HG02938 (cell line): Measurements from ENCODE around the gene NOTUM.

ENCODE experiments used
- ATAC-seq: cut with Tn5 transposase; IDR thresholded peaks from one replicate; pipeline ENCODE4 v1.9.1; 2021; ENCODE audit warnings: mild to moderate bottlenecking, moderate library complexity; ENCODE audit not compliant: unreplicated experiment

NOTUM gene

DNA sequence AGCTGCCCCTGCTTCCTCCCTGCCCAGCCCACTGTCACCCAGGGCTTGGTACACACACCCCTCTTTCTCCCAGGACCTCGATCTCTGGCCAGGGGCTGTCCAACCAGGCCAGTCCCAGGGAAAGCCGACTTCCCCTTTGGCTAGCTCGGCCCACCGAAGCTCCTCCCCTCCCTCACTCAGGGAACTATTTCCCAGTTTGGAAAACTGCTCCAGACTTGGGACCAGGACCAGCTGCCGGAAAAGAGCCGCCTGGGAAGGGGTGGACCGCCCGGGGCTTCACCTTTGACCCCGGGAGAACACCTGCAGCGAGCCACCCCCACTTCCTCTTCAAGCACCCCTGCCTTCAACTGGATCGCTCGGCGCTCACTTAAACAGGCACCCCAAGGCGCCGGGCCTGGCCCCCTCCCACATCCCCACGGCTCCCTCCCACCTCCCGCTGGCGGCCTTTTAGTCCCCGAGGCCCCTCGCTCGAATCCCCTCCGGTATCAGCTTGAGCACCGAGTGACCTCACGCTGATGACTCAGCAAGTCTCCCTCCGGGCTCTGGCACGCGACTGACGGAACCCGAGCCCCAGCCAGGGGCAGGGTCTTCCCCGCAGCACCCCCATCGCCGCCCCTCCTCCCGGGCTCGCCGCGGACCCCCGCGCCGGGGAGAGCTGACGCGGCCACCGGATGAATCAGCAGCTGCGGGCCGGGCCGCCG lies 34.4 kb downstream of the NOTUM start:
- no peak for ATAC-seq

GRCh38 chr17:81925860-81926450 lies 35.0 kb downstream of the NOTUM start:
- no peak for ATAC-seq

GRCh38 chr17:81924557-81925532 lies 36.1 kb downstream of the NOTUM start:
- no peak for ATAC-seq

DNA sequence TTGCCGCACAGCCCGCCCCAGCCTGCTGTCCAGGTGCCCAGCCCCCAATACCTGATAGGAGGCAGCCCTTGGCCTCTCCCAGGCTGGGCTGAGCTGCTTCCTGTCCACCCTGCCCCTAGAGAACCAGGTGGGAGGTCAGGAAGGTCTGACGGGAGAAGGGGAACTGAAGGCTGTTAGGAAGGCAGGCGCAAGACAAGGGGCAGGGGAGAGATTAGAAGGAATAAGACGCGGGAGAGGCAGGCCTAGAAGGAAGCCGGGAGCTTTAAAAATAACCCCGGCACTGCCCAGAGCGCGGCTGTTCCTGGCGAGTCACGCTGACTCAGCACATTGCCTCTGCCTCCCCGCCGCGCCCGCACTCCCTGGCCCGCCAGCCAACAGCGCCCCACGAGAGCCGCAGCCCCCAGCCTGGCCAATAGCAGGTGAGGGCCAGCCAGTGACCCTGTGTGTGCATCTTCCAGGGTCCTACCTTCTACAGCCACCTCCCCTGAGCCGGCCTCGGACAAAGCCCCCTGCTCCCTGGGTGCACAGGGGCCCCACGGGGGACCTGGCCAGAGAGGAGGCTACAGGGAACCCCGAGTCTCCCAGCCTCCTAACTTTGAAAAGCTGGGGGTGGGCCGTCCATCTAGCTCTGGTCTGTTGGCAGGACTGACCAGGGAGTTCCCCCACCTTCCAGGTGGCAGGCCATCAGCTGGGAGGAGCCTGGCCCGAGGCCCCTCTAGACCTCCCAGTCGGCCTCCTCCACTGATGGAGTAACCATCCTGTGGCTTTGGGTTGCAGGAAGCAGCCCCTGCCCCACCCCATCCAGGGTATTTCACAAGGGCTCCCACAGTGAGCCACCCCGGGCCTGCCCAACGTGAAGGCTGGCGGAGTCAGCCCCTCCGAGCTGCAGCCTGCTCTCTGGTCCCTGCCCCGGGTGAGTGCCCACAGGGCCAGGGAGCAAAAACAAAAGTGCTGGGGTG lies 37.4 kb downstream of the NOTUM start:
- no peak for ATAC-seq

GRCh38 chr17:81922566-81923301 lies 38.3 kb downstream of the NOTUM start:
- no peak for ATAC-seq

GRCh38 chr17:81921996-81922565 lies 38.9 kb downstream of the NOTUM start:
- no peak for ATAC-seq

DNA sequence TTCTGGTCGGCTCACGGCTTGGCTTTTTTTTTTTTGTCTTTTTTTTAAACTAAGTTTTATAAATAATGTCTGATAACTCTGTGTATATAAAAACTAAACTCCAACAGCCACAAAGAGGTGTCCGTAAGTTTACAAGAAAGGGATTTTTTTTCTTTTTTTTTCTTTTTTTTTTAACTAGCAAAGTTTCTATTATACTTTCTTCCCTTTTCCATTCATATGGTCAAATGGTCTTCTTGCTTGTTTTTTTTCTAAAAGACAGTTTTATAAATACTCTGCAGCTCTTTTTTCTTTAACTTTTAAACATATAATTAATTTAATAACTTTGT lies 39.5 kb downstream of the NOTUM start:
- ATAC-seq: no peak

DNA sequence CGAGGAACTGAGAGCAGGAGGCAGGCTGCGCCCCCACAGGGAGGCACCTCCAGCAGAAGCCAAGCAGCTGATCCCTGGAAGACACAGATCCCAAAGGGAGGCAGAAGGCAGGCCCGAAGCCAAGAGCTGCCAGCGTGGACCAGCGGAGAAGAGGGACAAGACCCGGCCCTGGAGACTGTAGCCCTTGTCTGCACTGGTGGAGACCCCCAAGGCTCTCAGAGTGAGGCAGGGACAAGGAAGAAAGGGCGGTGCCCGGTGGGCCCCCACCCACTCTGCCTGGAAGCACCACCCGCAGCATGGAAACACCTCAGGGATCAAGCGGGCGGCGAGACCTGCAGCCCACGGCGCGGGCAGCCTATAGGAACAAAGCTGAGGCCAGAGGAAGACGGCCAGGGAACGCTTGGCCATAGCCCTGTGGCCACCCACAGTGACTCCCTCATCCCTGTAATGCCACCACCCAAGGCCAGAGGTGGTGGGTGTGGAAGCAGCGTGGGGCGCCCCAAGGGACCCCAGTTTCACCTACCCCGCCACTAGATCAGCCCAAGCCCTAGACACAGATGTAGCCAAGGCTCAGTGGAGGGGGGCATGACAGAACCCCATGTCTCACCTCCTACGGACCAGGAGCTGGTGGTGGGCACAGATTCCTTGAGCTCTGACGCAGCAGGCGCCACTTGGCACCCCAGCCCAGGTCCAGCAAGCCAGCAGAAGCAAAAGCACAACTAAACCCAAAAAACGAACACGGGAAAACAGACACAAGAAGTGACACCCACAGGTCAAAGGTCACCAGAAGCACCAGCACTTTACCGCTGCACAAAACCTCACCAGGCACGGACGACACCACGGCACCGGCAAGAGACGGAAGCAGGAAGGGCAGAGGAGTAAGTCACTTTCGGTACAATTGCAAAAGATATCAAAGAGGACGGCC lies 40.1 kb downstream of the NOTUM start:
- no peak for ATAC-seq

DNA sequence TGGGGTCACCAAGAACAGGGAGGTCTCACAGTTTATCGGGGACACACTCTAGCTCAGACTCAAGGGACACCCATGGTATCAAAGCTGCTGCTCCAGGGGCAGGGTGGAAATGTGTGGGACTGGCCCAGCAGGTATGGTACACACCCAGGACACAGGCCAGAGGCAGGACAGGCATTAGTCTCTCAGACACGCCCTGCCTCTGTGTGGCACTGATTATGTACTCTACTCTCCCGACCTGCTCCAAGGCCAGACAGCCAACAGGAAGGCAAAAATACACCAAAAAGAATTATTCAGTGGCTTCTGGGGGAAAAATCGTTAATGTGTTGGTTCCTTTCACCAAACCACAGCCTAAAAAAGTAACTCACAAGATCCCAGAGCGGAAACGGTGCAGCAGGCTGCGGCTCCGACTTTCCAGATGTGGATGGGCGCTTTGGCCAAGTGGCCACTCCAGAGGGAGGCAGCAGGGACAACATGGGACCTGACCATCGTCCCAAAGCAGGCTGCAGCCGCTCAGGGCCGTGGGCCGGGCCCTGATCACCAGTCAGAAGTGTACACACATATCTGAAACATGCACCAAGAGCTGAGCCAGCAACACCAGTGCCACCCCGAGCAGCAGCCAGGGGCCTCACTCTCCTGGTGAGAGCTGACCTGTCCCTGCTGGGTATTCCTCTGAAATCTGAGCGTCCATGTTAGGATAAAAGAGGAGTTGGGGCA lies 42.0 kb downstream of the NOTUM start:
- no peak for ATAC-seq

GRCh38 chr17:81918333-81918669 lies 42.7 kb downstream of the NOTUM start:
- peak; percentile 7 for ATAC-seq

DNA sequence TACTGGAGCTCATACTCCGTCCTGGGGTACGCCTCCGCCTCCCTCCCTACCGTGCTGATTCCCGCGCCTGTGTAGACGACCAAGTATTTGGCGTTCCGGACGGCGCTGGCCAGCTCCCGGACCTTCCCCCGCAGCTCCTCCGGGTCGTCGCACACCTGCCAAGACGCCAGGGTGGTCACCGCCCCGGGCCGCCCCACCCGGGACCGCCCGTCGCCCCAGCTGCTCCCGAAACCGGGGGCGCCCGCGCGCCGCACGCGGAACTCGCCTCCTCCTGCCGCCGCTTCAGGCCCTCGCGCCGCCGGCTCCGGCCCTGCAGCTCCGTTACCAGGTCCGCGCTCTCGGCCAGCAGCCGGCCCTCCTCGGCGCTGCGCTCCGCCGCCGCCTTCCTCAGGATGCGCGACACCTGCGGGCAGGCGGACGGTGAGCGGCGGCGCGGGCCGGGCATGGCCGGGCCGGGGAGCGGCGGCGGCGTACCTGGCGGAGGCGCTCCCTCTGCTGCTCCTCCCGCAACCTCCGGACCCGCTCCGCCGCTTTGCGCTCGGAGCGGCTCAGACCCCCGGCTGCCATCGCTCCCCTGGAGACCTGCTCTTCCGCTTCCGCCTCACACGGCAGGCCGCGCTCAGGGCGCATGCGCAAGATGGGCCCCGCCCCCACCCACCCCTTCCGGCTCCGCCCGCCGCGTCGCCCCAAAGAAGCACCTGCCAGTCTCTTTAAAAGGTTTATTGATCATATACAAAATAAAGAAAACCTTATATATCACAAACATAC lies 43.2 kb downstream of the NOTUM start, which contains the start of gene SIRT7:
Gene SIRT7, minus strand, starts transcription at position 612 of the 768 bp plus-strand sequence. Its CDS starts 45 bp downstream, at position 567.
- ATAC-seq: peak; percentile 64

DNA sequence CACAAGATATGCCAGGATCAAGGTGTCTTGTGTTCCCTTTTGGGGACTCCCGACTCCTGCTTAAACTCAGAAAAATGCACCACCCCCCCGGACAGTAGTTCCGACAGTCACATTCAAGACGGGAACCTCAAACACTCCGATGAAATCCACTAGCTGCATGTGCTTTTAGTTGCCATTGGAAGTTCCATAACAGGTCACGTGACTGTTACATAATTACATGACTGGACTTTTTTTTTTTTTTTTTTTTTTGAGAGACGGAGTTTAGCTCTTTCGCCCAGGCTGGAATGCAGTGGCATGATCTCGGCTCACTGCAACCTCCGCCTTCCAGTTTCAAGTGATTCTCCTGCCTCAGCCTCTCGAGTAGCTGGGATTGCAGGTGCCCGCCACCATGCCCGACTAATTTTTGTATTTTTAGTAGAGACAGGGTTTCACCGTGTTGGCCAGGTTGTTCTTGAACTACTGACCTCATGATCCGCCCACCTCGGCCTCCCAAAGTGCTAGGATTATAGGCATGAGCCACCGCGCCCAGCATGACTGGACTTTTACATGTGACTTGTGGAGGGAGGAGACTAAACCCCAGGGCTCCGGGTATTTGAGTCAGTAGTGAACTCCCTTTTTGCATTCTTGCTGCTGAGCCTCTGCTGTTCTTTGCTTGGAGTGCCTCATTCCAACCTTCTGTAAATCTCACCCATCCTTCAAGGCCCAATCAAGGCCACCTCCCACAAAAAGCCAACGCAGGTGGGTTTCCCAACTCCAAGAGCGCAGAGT lies 44.6 kb downstream of the NOTUM start:
- ATAC-seq: no peak

DNA sequence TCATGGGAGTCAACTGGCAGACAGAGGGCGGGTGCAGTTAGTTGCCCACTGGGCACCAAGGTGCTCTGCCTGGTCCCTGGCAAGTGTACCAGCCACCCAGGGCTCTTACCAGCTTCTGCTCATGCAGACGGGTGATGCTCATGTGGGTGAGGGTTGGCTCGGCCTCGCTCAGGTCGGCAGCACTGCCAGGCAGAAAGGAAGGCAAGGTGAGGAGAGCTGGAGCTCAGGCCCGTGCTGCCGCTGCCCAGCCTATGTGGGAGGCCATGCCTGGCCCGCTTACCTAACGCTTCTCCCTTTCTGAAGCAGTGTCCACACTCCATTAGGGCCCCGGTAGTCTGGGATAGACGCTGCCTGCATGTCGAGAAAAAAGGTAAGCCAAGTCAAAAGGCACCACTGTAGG lies 45.7 kb downstream of the NOTUM start:
- no peak for ATAC-seq

DNA sequence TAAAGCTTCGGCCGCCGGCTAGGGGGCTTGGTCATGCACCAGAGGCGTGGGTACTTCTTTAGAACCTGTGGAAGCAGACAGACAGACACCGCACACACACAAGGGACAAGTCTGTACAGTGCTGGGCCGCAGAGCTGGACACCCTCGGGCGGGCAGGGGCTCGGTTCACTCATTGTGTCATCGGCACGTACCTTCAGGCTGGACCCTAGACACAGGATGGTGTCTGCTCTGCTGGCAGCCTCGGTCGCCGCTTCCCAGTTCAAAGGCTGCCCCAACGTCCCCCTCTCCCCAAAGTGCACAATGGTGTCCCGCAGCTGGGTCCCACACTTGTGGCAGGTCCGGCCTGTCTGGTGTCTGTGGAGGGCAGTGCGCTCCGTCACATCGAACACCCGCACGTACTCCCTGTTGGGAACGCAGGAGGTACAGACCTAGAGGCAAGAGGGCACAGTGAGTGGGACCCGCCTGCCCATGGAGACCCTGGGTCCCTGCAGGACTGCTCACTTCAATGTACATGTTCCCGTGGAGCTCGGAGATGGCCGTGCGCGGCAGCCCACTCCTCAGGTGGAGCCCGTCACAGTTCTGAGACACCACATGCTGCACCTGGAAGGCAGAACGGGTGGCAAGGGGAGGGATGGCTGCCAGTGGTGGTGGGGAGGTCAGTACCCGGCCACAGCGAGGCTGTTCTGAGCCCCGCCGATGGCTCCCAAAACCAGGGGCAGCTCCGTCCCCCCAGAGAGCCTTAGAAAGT lies 46.7 kb downstream of the NOTUM start:
- ATAC-seq: no peak

DNA sequence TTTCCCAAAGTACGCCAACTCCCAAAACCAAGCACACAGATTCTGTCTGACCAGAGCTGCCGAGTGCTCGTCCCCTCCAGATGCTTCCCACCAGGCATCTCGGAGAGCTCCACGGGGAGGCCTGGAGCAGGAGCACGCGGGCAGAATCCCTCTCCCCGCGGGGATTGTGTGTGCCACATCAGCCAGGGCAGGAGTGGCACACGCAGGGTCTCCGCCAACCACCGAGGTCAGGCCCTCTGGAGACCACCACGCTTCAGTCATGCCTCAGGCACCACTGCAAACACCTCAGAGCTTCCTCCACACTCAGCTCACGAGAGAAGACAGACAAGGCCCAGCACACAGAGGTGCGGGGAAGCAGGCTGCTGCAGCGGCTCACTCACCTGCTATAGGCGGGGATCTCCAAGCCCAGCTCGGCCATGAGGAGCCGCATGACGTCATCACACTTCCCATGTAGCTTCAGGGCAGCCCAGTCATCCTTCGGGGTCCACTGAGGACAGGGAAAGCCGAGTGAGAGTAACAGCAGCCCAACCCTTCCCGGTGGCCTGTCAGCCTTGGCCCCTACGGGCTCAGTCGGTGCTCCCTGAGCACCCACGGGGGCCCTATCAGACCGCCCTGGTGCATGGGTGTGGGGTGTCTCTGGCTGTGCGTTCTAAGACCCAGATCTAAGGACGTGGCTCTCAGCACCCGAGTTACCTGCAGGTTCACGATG lies 47.4 kb downstream of the NOTUM start:
- ATAC-seq: no peak
